ENCODE data around the gene ACSS1.

ACSS1 gene

DNA sequence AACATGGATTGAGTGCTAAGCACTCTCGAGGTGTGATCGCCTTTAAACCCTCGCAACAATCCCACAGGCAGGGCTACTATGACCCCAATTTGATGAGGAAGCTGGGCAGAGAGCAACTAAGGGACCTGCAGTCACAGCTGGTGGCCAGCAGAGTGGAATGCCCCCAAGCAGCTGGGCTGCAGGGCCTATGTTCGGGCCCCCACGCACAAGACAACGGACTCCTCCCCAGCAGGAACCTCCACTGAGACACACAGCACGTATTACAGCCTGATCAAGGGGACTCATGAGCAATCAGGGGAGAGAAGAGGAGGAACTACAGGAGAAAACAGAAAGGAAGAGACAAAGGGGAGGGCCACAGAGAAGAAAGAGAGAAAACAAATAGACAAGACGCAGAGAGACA, 87.2 kb downstream of the ACSS1 start:
- TF ChIP-seq CTCF (IDR thresholded peaks at IDR 0.05), result no peak

DNA sequence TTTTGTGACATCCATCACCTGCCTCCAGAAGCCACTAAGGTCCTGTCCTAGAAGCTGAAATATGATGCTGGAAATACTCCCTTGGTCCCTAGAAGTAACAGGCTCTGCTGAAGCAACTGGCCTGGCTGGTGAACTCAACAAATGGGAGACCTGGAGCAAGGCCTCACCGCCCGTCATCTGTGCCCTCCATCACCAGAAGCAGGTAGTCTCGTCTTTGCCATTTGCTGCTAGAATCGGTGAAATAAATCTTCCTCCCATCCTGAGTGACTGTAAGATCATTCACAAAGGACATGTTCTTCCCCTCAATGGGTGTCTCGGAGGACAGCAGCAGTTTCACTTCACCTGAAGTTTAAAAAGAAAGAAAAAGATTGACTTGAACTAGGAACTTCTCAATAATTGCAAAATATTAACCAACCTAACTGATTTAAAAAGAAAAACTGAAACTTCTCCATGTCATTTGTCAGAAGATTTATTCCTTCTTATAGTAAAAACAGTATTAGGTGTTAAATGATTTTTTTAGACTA, 87.8 kb downstream of the ACSS1 start:
- no peak for TF ChIP-seq CTCF (IDR thresholded peaks at IDR 0.05)

- TF ChIP-seq CTCF (IDR thresholded peaks at IDR 0.05), result no peak
These were observed 88.5 kb downstream of the ACSS1 start for GRCh38 chr20:24969186-24970029.

DNA sequence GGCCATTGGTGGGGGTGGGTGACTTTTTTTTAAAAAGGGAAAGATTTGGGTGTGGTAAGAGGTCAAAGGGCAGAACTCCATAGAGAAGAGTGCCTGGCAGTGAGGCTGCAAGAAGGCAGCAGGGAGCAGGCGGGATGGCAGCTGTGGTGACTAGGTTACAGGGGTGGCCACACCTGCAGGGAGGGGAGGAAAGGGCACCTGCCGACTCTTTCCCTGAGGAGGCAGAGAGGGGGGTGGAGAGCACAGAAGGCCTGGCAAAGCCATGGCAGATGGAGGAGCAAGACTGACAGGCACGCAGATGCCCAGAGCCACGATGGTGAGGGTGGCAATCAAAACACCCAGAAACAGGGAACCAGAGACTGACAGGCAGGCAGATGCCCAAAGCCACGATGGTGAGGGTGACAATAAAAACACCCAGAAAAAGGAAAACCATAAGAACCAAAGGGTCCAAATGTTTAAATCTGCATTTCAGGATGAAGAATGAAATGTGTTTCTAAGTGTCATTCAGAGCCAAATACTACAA, 89.6 kb downstream of the ACSS1 start:
- no peak for TF ChIP-seq CTCF (IDR thresholded peaks at IDR 0.05)

GRCh38 chr20:24966317-24967012, 91.5 kb downstream of the ACSS1 start:
- TF ChIP-seq CTCF (IDR thresholded peaks at IDR 0.05), result no peak

- no peak for TF ChIP-seq CTCF (IDR thresholded peaks at IDR 0.05)
These were observed 92.6 kb downstream of the ACSS1 start for GRCh38 chr20:24965065-24965919.

- TF ChIP-seq CTCF (IDR thresholded peaks at IDR 0.05), result no peak
These were observed 93.5 kb downstream of the ACSS1 start for GRCh38 chr20:24964506-24964840.
